Prostate gland (tissue), 2 donors: ENCODE measurements around the gene CCDC74A.

Experiments
- CTCF ChIP-seq, 4 experiments: fragments of 200-600 bp in 2 of 4; fragments of 450-650 bp in 2 of 4; sonication (generic) in 2 of 4; IDR thresholded peaks; 1 replicate in 3 of 4; 2 replicates in 1 of 4; pipeline ENCODE4 v1.5.1; 2016 to 2019; ENCODE audit warnings: antibody characterized with exemption in 4 of 4, mild to moderate bottlenecking in 2 of 4, moderate library complexity in 2 of 4
- POLR2A ChIP-seq: fragments of 450-650 bp; IDR thresholded peaks from one replicate; pipeline ENCODE4 v1.6.1; 2016; ENCODE audit warnings: antibody characterized with exemption, mild to moderate bottlenecking
- POLR2AphosphoS5 ChIP-seq: sonication (generic); formaldehyde crosslinking; IDR thresholded peaks from one replicate; pipeline ENCODE4 v1.6.1; 2017; ENCODE audit warnings: antibody characterized with exemption

GRCh38 chr2:131516011-131516410 lies 11.7 kb upstream of the CCDC74A start:
- no peak for TF ChIP-seq CTCF (IDR thresholded peaks at IDR 0.05)
- no peak for TF ChIP-seq POLR2A
- no peak for TF ChIP-seq POLR2AphosphoS5
